Cortex of kidney (tissue), 1 donor: ENCODE measurements around the gene MSI2.

ENCODE experiments used
- DNase-seq: peaks from one replicate; lab custom pipeline; 2025; lab: John Stamatoyannopoulos, UW

MSI2 gene

GRCh38 chr17:57316361-57316760 is 60.0 kb downstream of the MSI2 start:
- DNase-seq: no peak

DNA sequence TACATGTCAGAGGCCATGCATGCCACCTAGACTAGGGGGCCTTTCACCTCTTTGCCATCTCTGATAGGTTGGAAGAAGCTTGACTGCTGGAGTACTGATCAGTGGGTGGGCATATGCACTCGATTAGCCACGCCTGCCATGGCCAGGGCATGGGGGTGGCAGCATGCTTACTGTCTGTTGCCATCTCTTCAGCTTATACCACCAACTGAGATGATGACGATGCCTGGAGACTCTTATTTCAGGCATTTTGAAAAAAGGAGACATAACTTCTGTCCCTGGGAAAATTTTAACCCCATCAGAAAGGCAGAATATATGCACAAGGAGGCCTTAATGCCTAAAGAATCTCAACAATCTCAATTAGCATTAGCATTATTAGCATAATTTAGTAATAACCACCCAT is 60.8 kb downstream of the MSI2 start:
- no peak for DNase-seq

DNA sequence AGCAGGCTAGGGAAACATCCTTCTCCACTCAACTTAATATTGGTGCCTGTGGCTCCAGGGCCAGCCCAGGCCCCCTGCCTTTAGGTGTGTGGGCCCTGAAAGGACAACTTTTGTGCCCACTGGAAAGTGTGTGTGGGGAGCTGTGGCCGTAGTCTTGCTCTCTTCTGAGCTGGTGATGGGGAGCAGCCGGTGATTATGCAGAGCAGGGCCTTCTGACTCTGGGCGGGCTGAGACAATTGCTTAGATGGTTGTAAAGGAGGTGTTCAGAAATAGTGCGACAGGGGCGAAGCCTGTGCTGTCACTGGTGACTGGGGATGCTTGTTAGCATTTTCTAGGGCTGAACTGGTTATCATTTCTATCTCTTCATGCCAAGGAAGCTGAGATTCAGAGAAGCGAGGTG is 62.6 kb downstream of the MSI2 start:
- no peak for DNase-seq

DNA sequence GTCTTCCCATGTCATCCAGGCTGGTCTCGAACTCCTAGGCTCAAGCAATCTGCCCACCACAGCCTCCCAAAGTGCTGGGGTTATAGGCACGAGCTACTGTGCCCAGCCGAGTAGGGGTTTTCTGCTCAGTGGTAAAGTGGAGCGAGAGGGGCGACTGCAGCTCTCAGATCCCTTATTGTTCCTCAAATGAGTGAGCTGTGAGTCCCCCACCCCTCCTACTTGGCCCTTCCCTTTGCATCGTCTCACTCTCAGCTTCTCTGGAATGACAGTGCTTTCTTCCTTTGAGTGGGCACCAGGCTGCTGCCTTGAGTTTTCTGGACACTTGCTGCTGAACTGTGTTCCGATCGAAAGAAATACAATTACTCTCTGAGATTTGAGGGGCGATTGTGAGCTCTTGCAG is 63.5 kb downstream of the MSI2 start:
- no peak for DNase-seq

DNA sequence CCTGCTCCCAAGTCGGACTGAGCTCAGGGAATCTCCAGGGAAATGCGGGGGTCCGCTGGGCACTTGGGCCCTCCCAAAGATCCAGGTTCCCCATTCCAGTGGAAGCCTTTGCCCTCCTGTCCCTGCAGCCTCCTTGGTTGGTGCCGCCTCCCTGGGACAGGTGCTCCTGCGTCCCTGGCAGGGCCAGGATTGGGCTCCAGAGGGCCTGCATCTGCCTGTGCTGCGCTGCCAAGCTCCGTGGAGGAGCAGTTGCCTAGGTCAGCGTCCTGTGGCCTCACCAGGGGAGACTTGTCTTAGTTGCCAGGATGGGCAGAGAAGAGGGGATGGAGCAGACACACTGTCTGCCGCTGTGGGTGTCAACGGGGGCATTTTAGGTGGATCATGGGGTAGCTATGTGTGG is 67.1 kb downstream of the MSI2 start:
- no peak for DNase-seq

- no peak for DNase-seq
These were observed 67.7 kb downstream of the MSI2 start for GRCh38 chr17:57324060-57324459.

GRCh38 chr17:57324631-57325030 is 68.3 kb downstream of the MSI2 start:
- no peak for DNase-seq

DNA sequence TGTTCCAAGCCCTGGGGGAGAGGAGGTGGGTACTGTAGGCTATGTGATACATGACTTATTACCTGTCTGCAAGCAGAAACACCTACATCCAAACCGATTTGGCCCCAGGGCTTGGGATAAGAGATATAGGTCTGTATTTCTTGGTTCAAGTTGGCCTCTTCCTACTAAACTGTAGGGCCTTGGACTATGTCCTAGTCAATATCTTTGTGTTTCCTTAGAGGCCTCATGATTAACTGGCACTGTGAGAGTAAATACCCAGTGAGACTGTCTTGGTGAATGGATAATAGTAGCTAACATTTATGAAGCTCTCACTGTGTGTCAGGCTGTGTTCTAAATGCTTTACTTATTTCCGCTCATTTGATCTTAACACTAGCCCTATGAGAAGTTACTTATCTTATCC is 70.0 kb downstream of the MSI2 start:
- DNase-seq: no peak

- DNase-seq: no peak
These were observed 70.4 kb downstream of the MSI2 start for GRCh38 chr17:57326764-57327163.

- DNase-seq: no peak
These were observed 71.0 kb downstream of the MSI2 start for GRCh38 chr17:57327176-57327970.

GRCh38 chr17:57328109-57328882 is 72.0 kb downstream of the MSI2 start:
- DNase-seq: no peak

GRCh38 chr17:57329380-57330214 is 73.3 kb downstream of the MSI2 start:
- no peak for DNase-seq

- DNase-seq: no peak
These were observed 74.3 kb downstream of the MSI2 start for GRCh38 chr17:57330587-57330986.

DNA sequence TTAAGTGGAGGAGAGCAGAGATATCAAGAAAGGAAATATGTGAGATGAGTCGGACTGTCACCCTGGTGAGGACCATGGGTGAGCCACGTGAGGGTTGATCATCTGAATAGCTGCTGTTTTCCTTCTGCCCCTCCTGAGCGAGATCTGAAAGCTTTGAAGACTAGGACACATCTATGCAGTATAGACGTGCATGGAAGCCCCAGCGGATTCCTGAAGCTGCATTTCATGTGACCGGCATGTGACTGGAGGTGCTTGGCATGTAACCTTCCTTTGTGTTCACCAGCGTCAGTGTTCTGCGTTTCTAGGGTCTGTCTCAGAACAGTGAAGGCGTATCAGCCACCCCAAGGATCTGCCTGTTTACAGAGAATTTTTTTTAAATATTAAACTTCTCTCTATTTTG is 75.1 kb downstream of the MSI2 start:
- no peak for DNase-seq

- DNase-seq: no peak
These were observed 76.2 kb downstream of the MSI2 start for GRCh38 chr17:57332501-57332900.

GRCh38 chr17:57335195-57335792 is 79.0 kb downstream of the MSI2 start:
- DNase-seq: no peak

DNA sequence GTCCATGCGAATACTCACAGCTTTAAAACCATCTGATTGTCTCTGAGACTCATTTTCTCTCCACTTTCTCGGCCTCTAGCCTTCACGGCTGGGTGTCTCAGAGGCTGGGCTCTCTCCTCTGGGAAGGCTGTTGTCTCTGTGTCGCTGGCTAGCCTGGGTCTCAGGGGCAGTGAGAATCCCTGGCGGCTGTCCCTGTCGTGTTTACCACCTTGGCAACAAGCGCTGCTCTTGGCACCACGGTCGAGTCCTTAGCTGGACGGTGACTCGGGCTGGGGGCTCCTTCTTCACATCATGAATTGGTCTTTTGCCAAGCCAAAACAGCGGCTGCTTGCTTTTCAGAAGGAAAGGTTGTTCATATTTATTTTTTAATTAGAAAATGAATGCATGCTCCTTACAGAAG is 81.1 kb downstream of the MSI2 start:
- DNase-seq: no peak

- DNase-seq: no peak
These were observed 82.1 kb downstream of the MSI2 start for GRCh38 chr17:57338257-57338914.

- no peak for DNase-seq
These were observed 84.0 kb downstream of the MSI2 start for GRCh38 chr17:57340160-57340981.

- no peak for DNase-seq
These were observed 85.6 kb downstream of the MSI2 start for GRCh38 chr17:57341611-57342540.
